DMS153 treated with DMSO at 0.1 percent for 48 hours (cell line): ENCODE measurements around the gene OR13A1.
"Not testable (repeated sequence)": the region's sequence is repeated elsewhere in the genome, so short reads cannot be mapped to it uniquely, and the experiment has no call there.

Experiments
- DNase-seq: peaks from one replicate; lab custom pipeline; 2025; ENCODE audit not compliant: unreplicated experiment; lab: John Stamatoyannopoulos, UW

The OR13A1 gene

DNA sequence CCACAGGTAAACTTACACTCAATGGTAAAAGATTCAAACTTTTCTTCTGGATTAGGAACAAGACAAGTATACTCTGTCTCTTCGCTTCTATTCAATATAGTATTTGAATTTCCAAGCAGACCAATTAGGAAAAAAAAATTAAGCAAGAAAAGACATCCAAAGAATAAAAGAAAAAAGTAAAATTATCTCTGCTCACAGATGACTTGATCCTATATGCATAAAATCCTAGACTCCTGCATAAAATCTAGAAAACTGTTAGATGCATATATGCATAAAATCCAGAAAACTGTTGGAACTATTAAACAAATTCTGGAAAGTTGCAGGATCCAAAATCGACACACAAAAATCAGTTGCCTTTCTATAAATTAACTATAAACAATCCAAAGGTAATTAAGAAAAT is at the start of gene OR13A1:
Gene OR13A1, minus strand, starts transcription at position 101 of the 400 bp plus-strand sequence. CDS start 11,186 bp downstream, outside the sequence.
- no peak for DNase-seq

GRCh38 chr10:45361983-45362799 is 46.8 kb upstream of the OR13A1 start:
- not testable (repeated sequence) for DNase-seq

- DNase-seq, result not testable (repeated sequence)
Measured at GRCh38 chr10:45358961-45359360, 43.6 kb upstream of the OR13A1 start.

- no peak for DNase-seq
Measured at GRCh38 chr10:45355494-45355893, 40.1 kb upstream of the OR13A1 start.

GRCh38 chr10:45354261-45354660 is 38.9 kb upstream of the OR13A1 start:
- no peak for DNase-seq

DNA sequence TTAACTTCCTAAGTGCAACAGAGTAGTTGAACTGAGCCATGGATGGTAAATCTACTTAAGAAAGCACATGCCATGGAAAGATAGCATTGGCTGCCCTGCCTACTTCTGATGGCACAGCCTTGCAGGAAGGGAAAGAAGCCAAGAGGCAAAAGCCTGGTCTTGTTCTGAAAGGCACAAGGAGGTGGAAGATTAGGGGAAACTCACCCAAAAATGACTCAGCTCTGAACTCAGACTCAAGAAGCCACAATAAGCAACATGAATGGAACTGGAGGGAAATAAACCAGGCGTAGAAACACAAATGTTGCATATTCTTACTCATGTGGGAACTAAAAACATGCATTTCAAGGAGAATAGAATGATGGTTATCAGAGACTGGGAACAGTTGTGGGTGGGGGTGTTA is 37.8 kb upstream of the OR13A1 start:
- DNase-seq, result no peak

DNA sequence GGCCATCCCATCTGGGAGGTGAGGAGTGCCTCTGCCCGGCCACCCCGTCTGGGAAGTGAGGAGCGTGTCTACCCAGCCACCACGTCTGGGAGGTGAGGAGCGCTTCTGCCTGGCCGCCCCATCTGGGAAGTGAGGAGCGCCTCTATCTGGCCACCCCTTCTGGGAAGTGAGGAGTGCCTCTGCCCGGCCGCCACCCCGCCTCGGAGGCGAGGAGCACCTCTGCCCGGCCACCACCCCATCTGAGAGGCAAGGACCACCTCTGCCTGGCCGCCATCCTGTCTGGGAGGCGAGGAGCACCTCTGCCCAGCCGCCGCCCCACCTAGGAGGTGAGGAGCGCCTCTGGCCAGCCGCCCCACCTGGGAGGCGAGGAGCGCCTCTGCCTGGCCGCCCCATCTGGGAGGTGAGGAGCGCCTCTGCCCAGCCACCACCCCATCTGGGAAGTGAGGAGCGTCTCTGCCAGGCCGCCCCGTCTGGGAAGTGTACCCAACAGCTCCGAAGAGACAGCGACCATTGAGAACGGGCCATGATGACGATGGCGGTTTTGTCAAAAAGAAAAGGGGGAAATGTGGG is 32.9 kb upstream of the OR13A1 start:
- not testable (repeated sequence) for DNase-seq

DNA sequence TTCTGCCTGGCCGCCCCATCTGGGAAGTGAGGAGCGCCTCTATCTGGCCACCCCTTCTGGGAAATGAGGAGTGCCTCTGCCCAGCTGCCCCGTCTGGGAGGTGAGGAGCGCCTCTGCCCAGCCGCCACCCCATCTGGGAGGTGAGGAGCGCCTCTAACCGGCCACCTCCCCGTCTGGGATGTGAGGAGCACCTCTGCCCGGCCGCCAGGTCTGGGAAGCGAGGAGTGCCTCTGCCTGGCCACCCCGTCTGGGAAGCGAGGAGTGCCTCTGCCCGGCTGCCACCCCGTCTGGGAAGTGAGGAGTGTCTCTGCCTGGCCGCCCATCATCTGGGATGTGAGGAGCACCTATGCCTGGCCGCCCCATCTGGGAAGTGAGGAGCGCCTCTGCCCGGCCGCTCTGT is 32.1 kb upstream of the OR13A1 start:
- not testable (repeated sequence) for DNase-seq

- not testable (repeated sequence) for DNase-seq
Measured at GRCh38 chr10:45346652-45347335, 31.4 kb upstream of the OR13A1 start.

DNA sequence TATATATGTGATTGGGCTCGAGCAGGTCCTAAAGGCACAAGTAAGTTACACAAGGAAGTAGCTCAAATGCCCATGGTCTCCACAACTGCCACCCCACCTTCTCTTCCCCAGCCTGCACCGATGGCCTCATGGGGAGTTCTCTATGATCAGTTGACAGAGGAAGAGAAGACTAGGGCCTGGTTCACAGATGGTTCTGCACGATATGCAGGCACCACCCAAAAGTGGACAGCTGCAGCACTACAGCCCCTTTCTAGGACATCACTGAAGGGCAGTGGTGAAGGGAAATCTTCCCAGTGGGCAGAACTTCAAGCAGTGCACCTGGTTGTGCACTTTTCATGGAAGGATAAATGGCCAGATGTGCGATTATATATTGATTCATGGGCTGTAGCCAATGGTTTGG is 25.0 kb upstream of the OR13A1 start:
- DNase-seq, result not testable (repeated sequence)

DNA sequence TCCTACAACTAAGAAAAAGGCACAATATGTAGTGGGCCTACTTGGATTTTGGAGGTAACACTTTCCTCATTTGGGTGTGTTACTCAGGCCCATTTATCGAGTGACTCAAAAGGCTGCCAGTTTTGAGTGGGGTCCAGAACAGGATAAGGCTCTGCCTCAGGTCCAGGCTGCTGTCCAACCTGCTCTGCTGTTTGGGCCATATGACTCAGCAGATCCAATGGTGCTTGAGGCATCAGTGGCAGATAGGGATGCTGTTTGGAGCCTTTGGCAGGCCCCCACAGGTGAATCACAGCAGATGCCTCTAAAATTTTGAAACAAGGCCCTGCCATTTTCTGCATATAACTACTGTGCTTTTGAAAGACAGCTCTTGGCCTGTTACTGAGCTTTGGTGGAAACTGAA is 24.5 kb upstream of the OR13A1 start:
- no peak for DNase-seq

DNA sequence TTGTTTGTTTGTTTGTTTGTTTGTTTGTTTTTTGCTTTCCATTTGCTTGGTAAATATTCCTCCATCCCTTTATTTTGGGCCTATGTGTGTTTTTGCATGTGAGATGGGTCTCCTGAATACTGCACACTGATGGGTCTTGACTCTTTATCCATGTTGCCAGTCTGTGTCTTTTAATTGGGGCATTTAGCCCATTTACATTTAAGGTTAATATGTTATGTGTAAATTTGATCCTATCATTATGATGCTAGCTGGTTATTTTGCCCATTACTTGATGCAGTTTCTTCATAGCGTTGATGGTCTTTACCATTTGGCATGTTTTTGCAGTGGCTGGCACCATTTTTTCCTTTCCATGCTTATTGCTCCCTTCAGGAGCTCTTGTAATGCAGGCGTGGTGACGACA is 16.4 kb upstream of the OR13A1 start:
- DNase-seq, result not testable (repeated sequence)

GRCh38 chr10:45326864-45327263 is 11.5 kb upstream of the OR13A1 start:
- DNase-seq, result not testable (repeated sequence)

- no peak for DNase-seq
Measured at GRCh38 chr10:45325116-45325515, 9.7 kb upstream of the OR13A1 start.

DNA sequence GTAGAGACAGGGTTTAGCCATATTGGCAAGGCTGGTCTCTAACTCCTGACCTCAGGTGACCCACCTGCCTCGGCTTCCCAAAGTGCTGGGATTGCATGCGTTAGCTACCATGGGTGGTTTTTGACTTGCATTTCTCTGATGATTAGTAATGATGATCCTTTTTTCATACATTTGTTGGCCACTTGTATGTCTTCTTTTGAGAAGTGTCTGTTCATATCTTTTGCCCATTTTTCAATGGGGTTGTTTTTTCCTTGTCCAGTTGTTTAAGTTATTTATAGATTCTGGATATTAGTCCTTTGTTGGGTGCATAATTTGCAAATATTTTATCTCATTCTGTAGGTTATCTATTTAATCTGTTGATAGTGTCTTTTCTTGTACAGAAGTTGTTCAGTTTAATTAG is 4.3 kb upstream of the OR13A1 start:
- DNase-seq, result no peak

- no peak for DNase-seq
Measured at GRCh38 chr10:45313264-45313873, 2.0 kb downstream of the OR13A1 start.

- DNase-seq, result no peak
Measured at GRCh38 chr10:45308707-45309106, 6.7 kb downstream of the OR13A1 start.

DNA sequence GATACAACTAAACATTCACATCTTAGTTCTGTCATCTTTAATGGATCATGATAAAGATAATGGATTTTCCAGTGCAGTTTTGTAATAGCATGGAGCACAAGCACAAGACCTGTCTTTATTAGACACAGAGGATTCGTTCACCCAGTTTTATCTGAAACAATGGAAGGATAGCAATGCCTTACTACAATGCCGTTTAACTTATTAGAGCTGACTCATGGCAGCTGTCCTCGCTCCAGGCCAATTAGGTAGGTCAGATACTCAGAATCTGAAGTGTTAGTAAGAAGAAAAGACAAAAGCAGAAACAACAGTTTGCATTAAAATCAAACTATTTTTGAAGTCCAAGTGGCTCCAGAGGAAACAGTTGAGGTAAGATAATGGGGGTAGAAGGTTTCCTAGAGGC is 12.8 kb downstream of the OR13A1 start:
- no peak for DNase-seq

GRCh38 chr10:45298341-45298955 is 17.0 kb downstream of the OR13A1 start:
- DNase-seq, result not testable (repeated sequence)

DNA sequence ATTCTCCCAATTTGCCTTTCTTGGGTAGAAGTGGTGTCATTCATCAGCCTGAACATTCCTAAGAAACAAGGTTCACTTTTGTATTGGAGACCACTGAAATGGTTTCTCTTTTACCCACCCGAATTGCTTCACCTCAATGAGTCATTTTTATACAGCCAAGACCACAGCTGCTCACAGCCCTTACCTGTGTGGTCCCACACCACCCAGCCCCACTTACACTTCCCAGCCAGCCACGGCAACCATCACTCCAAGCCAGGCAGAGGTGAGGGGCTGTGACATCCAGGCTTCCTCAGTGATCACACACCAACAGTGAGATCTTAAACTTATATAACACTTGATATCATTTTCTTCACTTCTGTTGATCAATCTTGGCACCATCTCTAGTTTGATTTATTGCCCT is 20.7 kb downstream of the OR13A1 start:
- DNase-seq, result no peak

DNA sequence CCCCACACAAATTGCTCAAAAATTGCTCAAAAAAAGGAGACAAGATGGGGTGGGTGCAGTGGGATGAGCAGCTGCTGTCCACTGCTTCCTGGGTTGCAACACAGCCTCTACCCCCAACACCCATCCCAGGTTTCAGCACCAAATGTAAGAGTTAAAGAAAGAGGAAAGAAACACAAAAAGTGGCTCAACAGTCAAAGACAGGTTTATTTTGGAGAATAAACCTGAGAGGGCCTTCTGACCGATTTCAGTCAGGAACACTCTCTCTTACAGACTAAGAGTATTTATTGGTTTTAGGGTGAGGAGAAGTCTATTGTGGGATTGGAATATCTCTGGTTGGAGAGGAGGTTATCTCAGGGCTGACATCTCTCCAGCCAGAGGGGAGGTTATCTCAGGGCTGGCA is 28.4 kb downstream of the OR13A1 start:
- DNase-seq, result no peak
